ENCODE results near the gene CIROP. TPM values are rescaled to one million over a fixed set of nuclear protein-coding genes. Genes with fewer than 3 reads are reported as not detected.
"Not testable (repeated sequence)": the region's sequence is repeated elsewhere in the genome, so short reads cannot be mapped to it uniquely, and the experiment has no call there.

Gene CIROP
- total RNA-seq, 1 experiment from 2014 or later, result 0.11 TPM

DNA sequence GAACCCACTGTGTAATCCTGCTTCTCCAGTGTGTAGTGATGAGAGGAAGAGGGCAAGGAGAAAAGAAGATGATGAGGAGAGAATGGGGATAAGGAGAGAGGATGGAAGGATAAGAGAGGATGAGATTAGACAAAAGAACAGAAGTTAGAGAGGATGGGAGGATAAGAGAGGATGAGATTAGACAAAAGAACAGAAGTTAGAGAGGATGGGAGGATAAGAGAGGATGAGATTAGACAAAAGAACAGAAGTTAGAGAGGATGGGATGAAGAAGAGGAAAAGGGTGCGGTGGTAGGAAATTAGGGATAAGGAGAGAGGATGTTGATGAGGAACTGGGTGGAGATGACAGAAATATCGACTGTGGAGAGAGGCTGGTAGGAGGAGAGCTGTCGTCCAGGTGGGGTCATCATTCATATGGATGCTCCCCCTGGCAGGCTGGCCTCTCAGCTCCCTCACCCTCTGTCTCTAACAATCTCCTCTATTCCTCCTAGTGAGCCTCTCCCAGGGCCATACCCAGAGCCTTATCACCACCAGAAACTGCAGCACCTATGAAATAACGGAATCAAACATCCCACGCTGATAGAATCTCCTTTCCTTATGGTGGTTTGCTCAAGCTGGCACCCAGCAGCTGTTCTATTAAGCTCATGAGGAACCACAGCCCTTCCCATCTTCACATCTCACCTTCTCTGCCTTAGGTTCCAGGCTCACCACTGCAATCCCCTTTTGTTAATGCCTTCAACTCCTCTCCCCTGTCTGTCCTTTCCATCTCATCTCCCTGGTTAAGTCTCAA, 6.0 kb upstream of the CIROP start:
- no peak for ATAC-seq
- CTCF ChIA-PET, result interaction anchor here (1.2 to 5.1 kb wide), 3 partner anchors 10 to 42 kb away, joined by 7 to 43 read pairs (median 7); partner anchors contain the start of genes ACIN1 and C14orf119
- H3K9me3 Mint-ChIP-seq, result no peaks in the 10 kb centered on the region

GRCh38 chr14:23109769-23110168, 5.0 kb upstream of the CIROP start:
- DNase-seq (ENCODE audit: low spot score) (no peak), ATAC-seq (no peak)
- no peaks in the 10 kb centered on the region for H3K9me3 Mint-ChIP-seq
- H3K36me3 Mint-ChIP-seq, result peaks cover 4% of the 10 kb centered on the region; the same call in 1 of the 2 replicates
- no peak overlapping the region for H3K27ac Mint-ChIP-seq
- no peak overlapping the region for H3K4me3 Mint-ChIP-seq
- ChIA-PET CTCF (interaction anchor here (0.8 to 5.1 kb wide), 6 partner anchors 9 to 54 kb away, joined by 3 to 43 read pairs (median 8); partner anchors contain the start of genes ACIN1 and C14orf119), POLR2A (no interaction called here)
- no peak for TF ChIP-seq ZMAT4 (CRISPR knock-in tag; IDR thresholded peaks at IDR 0.05)
- peaks cover 33% of the 10 kb centered on the region for H3K4me1 Mint-ChIP-seq
- H3K27me3 Mint-ChIP-seq (ENCODE audit: low read depth), result peaks cover 14% of the 10 kb centered on the region

More for the DNA sequence above, 6.0 kb upstream of the CIROP start:
- Mint-ChIP-seq H3K27me3 (ENCODE audit: low read depth) (peaks cover 21% of the 10 kb centered on the region), H3K4me1 (peaks cover 29% of the 10 kb centered on the region), H3K27ac (no peak overlapping the region), H3K36me3 (peaks cover 4% of the 10 kb centered on the region; the same call in 1 of the 2 replicates), H3K4me3 (no peak overlapping the region)
- POLR2A ChIA-PET, result no interaction called here
- DNase-seq (ENCODE audit: low spot score), result no peak
- no peak for TF ChIP-seq NR3C1 (CRISPR knock-in tag; conservative IDR thresholded peaks at IDR 0.05; ENCODE audit: low read depth)
- TF ChIP-seq SMAD3 (CRISPR knock-in tag; IDR thresholded peaks at IDR 0.05; ENCODE audit: borderline replicate concordance), result no peak

- DNase-seq (ENCODE audit: low spot score); H3K36me3 Mint-ChIP-seq; H3K27ac Mint-ChIP-seq; ATAC-seq; POLR2A ChIA-PET; H3K4me3 Mint-ChIP-seq; H3K9me3 Mint-ChIP-seq: not testable (repeated sequence)
- TF ChIP-seq SMAD4 (CRISPR knock-in tag; IDR thresholded peaks at IDR 0.05) (peak; percentile 78), ZNF317 (CRISPR knock-in tag; IDR thresholded peaks at IDR 0.05; ENCODE audit: borderline replicate concordance, low read depth) (peak; percentile 15; the same call in 1 of the 2 replicates), KAT7 (CRISPR knock-in tag; IDR thresholded peaks at IDR 0.05; ENCODE audit: borderline replicate concordance) (0 out of 2 replicates have a peak, but pooled peaks have one; percentile 30)
- Mint-ChIP-seq H3K4me1 (peaks cover 30% of the 10 kb centered on the region), H3K27me3 (ENCODE audit: low read depth) (peaks cover 17% of the 10 kb centered on the region)
- CTCF ChIA-PET, result interaction anchor here (1.0 to 5.1 kb wide), 5 partner anchors 12 to 127 kb away, joined by 3 to 43 read pairs (median 13); partner anchors contain the start of genes ACIN1 and C14orf119
Observed at GRCh38 chr14:23108169-23108568, 3.4 kb upstream of the CIROP start.

- H3K9me3 Mint-ChIP-seq; H3K27ac Mint-ChIP-seq; CTCF ChIA-PET; H3K36me3 Mint-ChIP-seq; DNase-seq (ENCODE audit: low spot score); H3K4me3 Mint-ChIP-seq; ATAC-seq; POLR2A ChIA-PET: not testable (repeated sequence)
- Mint-ChIP-seq H3K27me3 (ENCODE audit: low read depth) (peaks cover 17% of the 10 kb centered on the region), H3K4me1 (peaks cover 30% of the 10 kb centered on the region)
- peak; percentile 51; the same call in 1 of the 2 replicates for TF ChIP-seq HMGA2 (CRISPR knock-in tag; IDR thresholded peaks at IDR 0.05)
Observed at GRCh38 chr14:23107620-23108019, 2.8 kb upstream of the CIROP start.

DNA sequence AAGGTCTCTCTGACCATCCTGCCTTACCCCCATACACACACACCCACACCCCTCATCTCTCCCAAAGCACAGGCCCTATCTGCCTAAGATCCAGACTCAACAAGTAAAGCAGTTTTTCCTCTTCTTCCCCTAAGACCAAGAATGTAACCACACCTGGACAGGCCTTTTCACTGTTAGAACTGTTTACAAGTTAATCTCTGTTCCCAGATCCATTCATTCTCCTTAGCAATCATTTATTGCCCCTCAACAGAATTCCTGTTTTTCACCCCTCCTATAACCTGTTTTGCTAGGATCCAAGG, 1.9 kb upstream of the CIROP start:
- ATAC-seq, result no peak
- TF ChIP-seq ZNF317 (CRISPR knock-in tag; IDR thresholded peaks at IDR 0.05; ENCODE audit: borderline replicate concordance, low read depth) (no peak), IRF2 (CRISPR knock-in tag; IDR thresholded peaks at IDR 0.05; ENCODE audit: borderline replicate concordance, low read depth) (no peak), FOXP1 (CRISPR knock-in tag; IDR thresholded peaks at IDR 0.05; ENCODE audit: borderline replicate concordance) (no peak), ERG (CRISPR knock-in tag; IDR thresholded peaks at IDR 0.05) (no peak), EMX1 (CRISPR knock-in tag; IDR thresholded peaks at IDR 0.05) (no peak), GRHL2 (CRISPR knock-in tag; IDR thresholded peaks at IDR 0.05; ENCODE audit: insufficient replicate concordance, severe bottlenecking) (no peak), KAT7 (CRISPR knock-in tag; IDR thresholded peaks at IDR 0.05; ENCODE audit: borderline replicate concordance) (no peak), NR2C2 (CRISPR knock-in tag; IDR thresholded peaks at IDR 0.05) (no peak), ZBTB43 (CRISPR knock-in tag; IDR thresholded peaks at IDR 0.05) (no peak)
- H3K27ac Mint-ChIP-seq, result peak overlapping the region; percentile 13; the same call in 1 of the 2 replicates
- H3K4me1 Mint-ChIP-seq, result peaks cover 32% of the 10 kb centered on the region
- peaks cover 4% of the 10 kb centered on the region; the same call in 1 of the 2 replicates for H3K36me3 Mint-ChIP-seq
- CTCF ChIA-PET, result interaction anchor here (0.8 to 2.1 kb wide), 5 partner anchors 11 to 120 kb away, joined by 3 to 14 read pairs (median 8); partner anchors contain the start of genes ACIN1 and C14orf119
- peaks cover 17% of the 10 kb centered on the region for H3K27me3 Mint-ChIP-seq (ENCODE audit: low read depth)
- no peak overlapping the region for H3K4me3 Mint-ChIP-seq
- no peaks in the 10 kb centered on the region for H3K9me3 Mint-ChIP-seq
- POLR2A ChIA-PET, result interaction anchor here (1.3 kb wide), 1 partner anchor 12 kb away, joined by 6 read pairs; the partner anchor contains the start of genes ACIN1 and C14orf119
- no peak for DNase-seq (ENCODE audit: low spot score)

Data from WTC11 (cell line).